ENCODE results near the gene CHKA. TPM values are rescaled to one million over a fixed set of nuclear protein-coding genes. Genes with fewer than 3 reads are reported as not detected.

The CHKA gene
- total and polyA plus RNA-seq, 2 experiments from 2014 or later, result 3.6 to 4.2 TPM

DNA sequence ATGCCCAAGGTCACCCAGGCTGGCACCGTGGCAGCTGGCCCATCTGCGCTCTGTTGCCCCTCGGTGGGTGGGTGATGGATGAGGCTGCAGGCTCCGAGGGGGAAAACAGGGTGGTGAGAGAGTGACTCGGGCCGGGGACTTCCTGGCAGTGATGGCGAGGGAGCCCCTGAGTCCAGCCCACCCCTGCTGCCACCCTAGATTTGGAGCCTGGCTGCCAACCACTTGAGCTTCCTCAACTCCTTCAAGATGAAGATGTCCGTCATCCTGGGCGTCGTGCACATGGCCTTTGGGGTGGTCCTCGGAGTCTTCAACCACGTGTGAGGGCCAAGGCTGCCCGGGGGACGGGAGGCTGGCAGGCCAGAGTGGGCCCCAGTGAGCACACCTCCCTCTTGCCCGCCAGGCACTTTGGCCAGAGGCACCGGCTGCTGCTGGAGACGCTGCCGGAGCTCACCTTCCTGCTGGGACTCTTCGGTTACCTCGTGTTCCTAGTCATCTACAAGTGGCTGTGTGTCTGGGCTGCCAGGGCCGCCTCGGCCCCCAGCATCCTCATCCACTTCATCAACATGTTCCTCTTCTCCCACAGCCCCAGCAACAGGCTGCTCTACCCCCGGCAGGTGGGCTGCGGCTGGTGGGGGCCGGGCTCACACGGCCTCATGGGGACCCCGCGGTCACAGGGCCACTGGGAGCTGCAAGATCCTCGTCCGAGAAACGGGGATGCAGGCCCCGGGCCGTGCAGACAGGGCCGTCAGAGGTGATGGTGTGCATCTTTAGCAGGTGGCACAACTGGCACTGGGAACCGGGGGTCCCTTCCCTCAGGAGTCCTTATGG, 72.3 kb downstream of the CHKA start:
- no peaks in the 10 kb centered on the region for H3K36me3 ChIP-seq (ENCODE audit: low read depth)
- no peaks in the 10 kb centered on the region for H3K79me2 ChIP-seq (ENCODE audit: insufficient read depth)
- H3K27ac ChIP-seq, result no peak overlapping the region
- no peak overlapping the region for H3K4me2 ChIP-seq (ENCODE audit: unreplicated experiment)
- H3K9me2 ChIP-seq (ENCODE audit: insufficient read depth), result no peaks in the 10 kb centered on the region
- whole genome bisulfite sequencing, 2 experiments (ENCODE audit: low coverage in 1 of 2, low lambda C conversion rate in 2 of 2, missing lambda C conversion rate in 2 of 2), result 91 to 93% methylated on average over 28 to 35 of the region's 35 CpGs
- no peaks in the 10 kb centered on the region for H3K27me3 ChIP-seq (replicated peaks; ENCODE audit: insufficient read depth)
- no peak for DNase-seq
- H3K4me1 ChIP-seq (ENCODE audit: insufficient read depth), result no peaks in the 10 kb centered on the region
- TF ChIP-seq EZH2 (IDR thresholded peaks at IDR 0.05; ENCODE audit: insufficient read depth, poor library complexity, severe bottlenecking), result no peak
- no peak overlapping the region for H3K4me3 ChIP-seq
- H4K20me1 ChIP-seq (ENCODE audit: insufficient read depth), result no peaks in the 10 kb centered on the region
- H3K9ac ChIP-seq, result no peak overlapping the region
- in situ Hi-C loops (cut with MboI), result no loop called here
- H3F3A ChIP-seq (ENCODE audit: insufficient read depth), result peaks cover 9% of the 10 kb centered on the region; the same call in 1 of the 2 replicates
- no peak overlapping the region for H2AFZ ChIP-seq
- H3K9me3 ChIP-seq (ENCODE audit: low read depth), result no peaks in the 10 kb centered on the region

DNA sequence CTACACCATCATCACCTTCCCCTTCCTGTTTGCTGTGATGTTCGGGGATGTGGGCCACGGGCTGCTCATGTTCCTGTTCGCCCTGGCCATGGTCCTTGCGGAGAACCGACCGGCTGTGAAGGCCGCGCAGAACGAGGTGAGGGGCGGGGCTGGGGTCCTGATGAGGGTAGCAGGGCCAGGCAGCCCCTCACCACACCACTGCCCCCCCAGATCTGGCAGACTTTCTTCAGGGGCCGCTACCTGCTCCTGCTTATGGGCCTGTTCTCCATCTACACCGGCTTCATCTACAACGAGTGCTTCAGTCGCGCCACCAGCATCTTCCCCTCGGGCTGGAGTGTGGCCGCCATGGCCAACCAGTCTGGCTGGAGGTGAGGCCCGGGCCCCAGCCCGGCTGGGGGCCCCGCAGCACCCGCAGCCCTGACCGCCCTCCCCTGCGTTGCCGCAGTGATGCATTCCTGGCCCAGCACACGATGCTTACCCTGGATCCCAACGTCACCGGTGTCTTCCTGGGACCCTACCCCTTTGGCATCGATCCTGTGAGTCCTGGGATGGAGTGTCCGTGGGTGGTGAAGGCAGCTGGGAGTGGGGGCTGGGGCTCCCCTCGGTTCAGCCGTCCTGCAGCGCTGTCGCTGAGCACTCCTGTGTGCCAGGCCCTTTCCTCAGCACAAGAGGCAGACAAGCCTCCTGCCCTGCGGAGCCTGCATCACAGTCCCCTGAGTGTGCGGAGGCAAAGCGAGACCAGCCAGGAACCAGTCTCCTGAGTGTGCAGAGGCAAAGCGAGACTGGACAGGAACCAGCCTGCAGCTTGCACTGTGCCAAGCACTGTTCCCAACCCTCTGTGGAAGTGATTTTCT, 73.5 kb downstream of the CHKA start:
- 90 to 91% methylated on average over 34 to 37 of the region's 37 CpGs for WGBS, 2 experiments (ENCODE audit: low coverage in 1 of 2, low lambda C conversion rate in 2 of 2, missing lambda C conversion rate in 2 of 2)
- in situ Hi-C loops (cut with MboI), result no loop called here

DNA sequence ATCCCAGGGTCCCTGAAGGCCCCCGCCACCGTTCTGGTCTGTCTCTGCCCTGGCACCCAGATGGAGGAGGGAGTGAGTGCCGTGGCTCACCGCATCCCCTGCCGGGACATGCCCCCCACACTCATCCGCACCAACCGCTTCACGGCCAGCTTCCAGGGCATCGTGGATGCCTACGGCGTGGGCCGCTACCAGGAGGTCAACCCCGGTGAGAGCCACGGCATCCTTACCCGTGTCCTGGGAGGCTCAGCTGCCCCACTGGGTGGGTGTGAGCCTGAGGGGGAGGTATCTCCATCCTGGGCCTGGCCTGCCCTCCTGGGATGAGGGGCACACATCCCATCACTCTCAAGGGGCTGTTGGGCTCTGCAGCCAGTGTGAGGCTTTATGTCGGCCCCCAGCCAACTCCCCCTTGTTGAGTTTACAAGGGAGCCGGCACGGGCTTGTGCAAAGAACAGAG, 76.3 kb downstream of the CHKA start:
- no peak for DNase-seq
- Histone ChIP-seq H4K20me1 (ENCODE audit: insufficient read depth) (no peaks in the 10 kb centered on the region), H3K4me3 (no peak overlapping the region), H3F3A (ENCODE audit: insufficient read depth) (no peaks in the 10 kb centered on the region), H3K4me2 (ENCODE audit: unreplicated experiment) (no peak overlapping the region), H3K9ac (no peak overlapping the region), H3K36me3 (ENCODE audit: low read depth) (no peaks in the 10 kb centered on the region), H3K27me3 (replicated peaks; ENCODE audit: insufficient read depth) (no peaks in the 10 kb centered on the region), H3K9me3 (ENCODE audit: low read depth) (no peaks in the 10 kb centered on the region), H3K9me2 (ENCODE audit: insufficient read depth) (no peaks in the 10 kb centered on the region), H3K4me1 (ENCODE audit: insufficient read depth) (0 out of 2 replicates have a peak, but pooled peaks cover 1% of the 10 kb centered on the region), H2AFZ (no peak overlapping the region), H3K79me2 (ENCODE audit: insufficient read depth) (peaks cover 24% of the 10 kb centered on the region), H3K27ac (no peak overlapping the region)
- in situ Hi-C loops (cut with MboI), result no loop called here
- 96 to 97% methylated on average over 18 of the region's 18 CpGs for WGBS, 2 experiments (ENCODE audit: low coverage in 1 of 2, low lambda C conversion rate in 2 of 2, missing lambda C conversion rate in 2 of 2)
- TF ChIP-seq EZH2 (IDR thresholded peaks at IDR 0.05; ENCODE audit: insufficient read depth, poor library complexity, severe bottlenecking), result no peak
- TF ChIP-seq EZH2phosphoT487 (IDR thresholded peaks at IDR 0.05; ENCODE audit: insufficient read depth, low read depth), result no peak

More for the DNA sequence above, 73.5 kb downstream of the CHKA start:
- Histone ChIP-seq H2AFZ (no peak overlapping the region), H3F3A (ENCODE audit: insufficient read depth) (0 out of 2 replicates have a peak, but pooled peaks cover 3% of the 10 kb centered on the region), H3K9me3 (ENCODE audit: low read depth) (no peaks in the 10 kb centered on the region), H3K36me3 (ENCODE audit: low read depth) (no peaks in the 10 kb centered on the region), H3K79me2 (ENCODE audit: insufficient read depth) (no peaks in the 10 kb centered on the region), H3K9ac (no peak overlapping the region), H4K20me1 (ENCODE audit: insufficient read depth) (no peaks in the 10 kb centered on the region), H3K4me1 (ENCODE audit: insufficient read depth) (no peaks in the 10 kb centered on the region), H3K27me3 (replicated peaks; ENCODE audit: insufficient read depth) (no peaks in the 10 kb centered on the region), H3K27ac (no peak overlapping the region), H3K4me3 (no peak overlapping the region), H3K9me2 (ENCODE audit: insufficient read depth) (no peaks in the 10 kb centered on the region), H3K4me2 (ENCODE audit: unreplicated experiment) (no peak overlapping the region)
- TF ChIP-seq EZH2phosphoT487 (IDR thresholded peaks at IDR 0.05; ENCODE audit: insufficient read depth, low read depth), result no peak
- TF ChIP-seq EZH2 (IDR thresholded peaks at IDR 0.05; ENCODE audit: insufficient read depth, poor library complexity, severe bottlenecking), result no peak
- no peak for DNase-seq

DNA sequence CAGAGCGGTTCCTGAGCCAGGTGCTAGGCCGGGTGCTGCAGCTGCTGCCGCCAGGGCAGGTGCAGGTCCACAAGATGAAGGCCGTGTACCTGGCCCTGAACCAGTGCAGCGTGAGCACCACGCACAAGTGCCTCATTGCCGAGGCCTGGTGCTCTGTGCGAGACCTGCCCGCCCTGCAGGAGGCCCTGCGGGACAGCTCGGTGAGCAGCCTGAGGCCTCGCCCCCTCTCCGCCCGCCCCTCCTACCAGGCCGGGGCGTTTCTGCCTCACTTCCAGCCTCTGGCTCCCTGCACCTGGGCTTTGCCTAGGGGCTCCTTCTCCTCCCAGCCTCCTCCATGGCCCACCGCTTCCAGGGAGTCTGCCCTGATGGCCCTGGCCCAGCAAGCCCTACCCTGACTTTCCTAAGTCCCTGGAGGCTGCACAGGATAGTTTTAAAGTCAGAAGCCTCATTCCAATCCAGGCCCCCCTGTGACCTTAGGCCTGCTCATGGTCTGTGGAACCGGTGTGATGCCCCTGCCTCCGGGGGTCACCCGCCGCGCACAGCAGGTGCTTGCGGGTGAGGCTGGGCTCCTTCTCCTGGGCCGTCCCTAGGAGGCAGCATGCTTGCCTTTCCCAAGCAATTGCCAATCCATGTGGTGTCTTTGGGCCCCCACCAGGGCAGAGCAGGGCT, 76.9 kb downstream of the CHKA start:
- no peaks in the 10 kb centered on the region for H3K9me2 ChIP-seq (ENCODE audit: insufficient read depth)
- no peaks in the 10 kb centered on the region for H3F3A ChIP-seq (ENCODE audit: insufficient read depth)
- no peak overlapping the region for H3K4me2 ChIP-seq (ENCODE audit: unreplicated experiment)
- no peak overlapping the region for H3K4me3 ChIP-seq
- H3K9me3 ChIP-seq (ENCODE audit: low read depth), result no peaks in the 10 kb centered on the region
- no peak for TF ChIP-seq EZH2 (IDR thresholded peaks at IDR 0.05; ENCODE audit: insufficient read depth, poor library complexity, severe bottlenecking)
- no peak for TF ChIP-seq EZH2phosphoT487 (IDR thresholded peaks at IDR 0.05; ENCODE audit: insufficient read depth, low read depth)
- H2AFZ ChIP-seq, result no peak overlapping the region
- peaks cover 30% of the 10 kb centered on the region for H3K79me2 ChIP-seq (ENCODE audit: insufficient read depth)
- no peak overlapping the region for H3K27ac ChIP-seq
- in situ Hi-C loops (cut with MboI), result no loop called here
- no peaks in the 10 kb centered on the region for H4K20me1 ChIP-seq (ENCODE audit: insufficient read depth)
- H3K9ac ChIP-seq, result no peak overlapping the region
- no peaks in the 10 kb centered on the region for H3K27me3 ChIP-seq (replicated peaks; ENCODE audit: insufficient read depth)
- H3K4me1 ChIP-seq (ENCODE audit: insufficient read depth), result 0 out of 2 replicates have a peak, but pooled peaks cover 3% of the 10 kb centered on the region
- WGBS, 2 experiments (ENCODE audit: low coverage in 1 of 2, low lambda C conversion rate in 2 of 2, missing lambda C conversion rate in 2 of 2), result 95 to 97% methylated on average over 19 to 22 of the region's 24 CpGs
- no peaks in the 10 kb centered on the region for H3K36me3 ChIP-seq (ENCODE audit: low read depth)
- DNase-seq, result no peak
